H1 (cell line): Measurements from ENCODE around the gene GSTT4. TPM values are rescaled to one million over a fixed set of nuclear protein-coding genes. Genes with fewer than 3 reads are reported as not detected.
"Not testable (repeated sequence)": the region's sequence is repeated elsewhere in the genome, so short reads cannot be mapped to it uniquely, and the experiment has no call there.

Experiments used
- CTCF ChIA-PET: fragments of 300-600 bp; sonication (Branson Sonifier 250); formaldehyde crosslinking; loops from one replicate; lab custom pipeline; 2021; ENCODE audit not compliant: partially characterized antibody; lab: Charles Lee
- POLR2A ChIA-PET: fragments of 300-600 bp; sonication (Branson Sonifier 250); formaldehyde crosslinking; loops from one replicate; lab custom pipeline; 2021; ENCODE audit warnings: inconsistent platforms; ENCODE audit not compliant: partially characterized antibody; lab: Charles Lee
- DNase-seq, 2 experiments: peaks; one replicate each; pipeline versions ENCODE4 v3.0.0 to v3.0.0-alpha.2; 2010 to 2022; ENCODE audit warnings: low spot score in 2 of 2, low read depth in 1 of 2, mixed read lengths in 1 of 2
- FAIRE-seq: peaks from 2 replicates; lab custom pipeline; 2011; peaks lifted over from hg19 to GRCh38; lab: Jason Lieb, UNC
- H2AFZ ChIP-seq: 2 replicates; pipeline ENCODE4 v1.8.1; 2012; ENCODE audit warnings: low read length, inconsistent platforms
- H2AK5ac ChIP-seq: 2 replicates; pipeline ENCODE4 v1.6.1; 2013; ENCODE audit warnings: low read depth, low read length
- H2BK120ac ChIP-seq: replicated peaks from 2 replicates; pipeline ENCODE3; 2013; ENCODE audit warnings: low read depth, low read length, inconsistent platforms
- H2BK12ac ChIP-seq: 2 replicates; pipeline ENCODE4 v1.6.1; 2013; ENCODE audit warnings: low read depth, low read length
- H2BK15ac ChIP-seq: 2 replicates; pipeline ENCODE4 v1.6.1; 2013; ENCODE audit warnings: low read length
- H2BK20ac ChIP-seq: 2 replicates; pipeline ENCODE4 v1.6.1; 2013; ENCODE audit warnings: low read length
- H2BK5ac ChIP-seq: 2 replicates; pipeline ENCODE4 v1.6.1; 2013; ENCODE audit warnings: low read depth, low read length
- H3K14ac ChIP-seq: 2 replicates; pipeline ENCODE4 v1.6.1; 2013; ENCODE audit warnings: inconsistent platforms; ENCODE audit not compliant: insufficient read length
- H3K18ac ChIP-seq: 2 replicates; pipeline ENCODE4 v1.6.1; 2013; ENCODE audit warnings: low read length; ENCODE audit errors: extremely low read depth
- H3K23ac ChIP-seq: 2 replicates; pipeline ENCODE4 v1.6.1; 2013; ENCODE audit warnings: inconsistent platforms; ENCODE audit not compliant: insufficient read length
- H3K23me2 ChIP-seq: 2 replicates; pipeline ENCODE4 v1.6.1; 2013; ENCODE audit warnings: low read depth, low read length
- H3K27ac ChIP-seq: 2 replicates; pipeline ENCODE4 v1.6.1; 2011; ENCODE audit warnings: low read depth, low read length, inconsistent platforms
- H3K27me3 ChIP-seq, 4 experiments: replicated peaks in 1 of 4; 1 replicate in 1 of 4; 2 replicates in 3 of 4; pipeline versions ENCODE4 v1.6.1 to v1.8.1; 2011 to 2013; ENCODE audit warnings: low read length in 3 of 4, mild to moderate bottlenecking in 3 of 4, inconsistent platforms in 2 of 4, mixed read lengths in 2 of 4, moderate library complexity in 1 of 4; ENCODE audit not compliant: control insufficient read depth in 3 of 4, insufficient read depth in 3 of 4; ENCODE audit errors: extremely low read depth in 1 of 4
- H3K36me3 ChIP-seq, 4 experiments: 2 replicates each; pipeline versions ENCODE4 v1.6.1 to v1.8.1; 2011 to 2013; ENCODE audit warnings: mild to moderate bottlenecking in 4 of 4, low read length in 3 of 4, moderate library complexity in 2 of 4, control low read depth in 1 of 4, inconsistent platforms in 1 of 4; ENCODE audit not compliant: insufficient read depth in 4 of 4, control insufficient read depth in 2 of 4
- H3K4ac ChIP-seq: replicated peaks from 2 replicates; pipeline ENCODE3; 2013; ENCODE audit warnings: low read length, low read depth, mixed read lengths, inconsistent platforms; ENCODE audit not compliant: insufficient read length
- H3K4me1 ChIP-seq, 4 experiments: replicated peaks in 1 of 4; 1 replicate in 1 of 4; 2 replicates in 3 of 4; pipeline versions ENCODE4 v1.6.1 to v1.8.1; 2011 to 2013; ENCODE audit warnings: low read length in 3 of 4, inconsistent platforms in 2 of 4, mixed read lengths in 1 of 4; ENCODE audit not compliant: insufficient read depth in 4 of 4, control insufficient read depth in 3 of 4
- H3K4me2 ChIP-seq, 2 experiments: 2 replicates each; pipeline versions ENCODE4 v1.6.1 to v1.8.1; 2011 to 2013; ENCODE audit warnings: low read depth in 2 of 2, low read length in 2 of 2, control low read depth in 1 of 2, inconsistent platforms in 1 of 2, mild to moderate bottlenecking in 1 of 2; ENCODE audit not compliant: insufficient read depth in 1 of 2
- H3K4me3 ChIP-seq, 4 experiments: fragments of 200-600, 300-600 bp in 1 of 4; sonication (generic), shearing (Covaris generic), sonication (Bioruptor Twin) in 1 of 4; 2 replicates each; pipeline versions ENCODE4 v1.5.1 to v1.8.1; 2011 to 2016; ENCODE audit warnings: low read length in 4 of 4, low read depth in 3 of 4, control low read depth in 2 of 4, inconsistent platforms in 2 of 4, mild to moderate bottlenecking in 2 of 4, mixed read lengths in 1 of 4, moderate library complexity in 1 of 4; ENCODE audit not compliant: insufficient read depth in 2 of 4; ENCODE audit errors: extremely low read depth in 1 of 4
- H3K56ac ChIP-seq: replicated peaks from 2 replicates; pipeline ENCODE3; 2013; ENCODE audit warnings: low read depth, mild to moderate bottlenecking, mixed read lengths, low read length, inconsistent platforms; ENCODE audit not compliant: insufficient read length
- H3K79me1 ChIP-seq: 2 replicates; pipeline ENCODE4 v1.6.1; 2013; ENCODE audit warnings: low read depth, low read length, control low read depth
- H3K79me2 ChIP-seq, 2 experiments: 2 replicates each; pipeline versions ENCODE4 v1.6.1 to v1.8.1; 2012 to 2013; ENCODE audit warnings: low read length in 2 of 2, mild to moderate bottlenecking in 2 of 2, inconsistent platforms in 1 of 2; ENCODE audit not compliant: insufficient read depth in 2 of 2, control insufficient read depth in 1 of 2
- H3K9ac ChIP-seq, 4 experiments: replicated peaks in 1 of 4; 1 replicate in 1 of 4; 2 replicates in 3 of 4; pipeline versions ENCODE4 v1.6.1 to v1.8.1; 2011 to 2013; ENCODE audit warnings: low read depth in 3 of 4, low read length in 3 of 4, control low read depth in 2 of 4, mild to moderate bottlenecking in 2 of 4, moderate library complexity in 2 of 4, inconsistent platforms in 1 of 4; ENCODE audit errors: extremely low read depth in 1 of 4
- H3K9me3 ChIP-seq, 2 experiments: 2 replicates each; pipeline versions ENCODE4 v1.6.1 to v1.8.1; 2012 to 2013; ENCODE audit warnings: mild to moderate bottlenecking in 2 of 2, moderate library complexity in 2 of 2, control low read depth in 1 of 2, inconsistent platforms in 1 of 2, low read depth in 1 of 2, low read length in 1 of 2, mixed read lengths in 1 of 2; ENCODE audit not compliant: insufficient read depth in 2 of 2
- H4K20me1 ChIP-seq, 2 experiments: replicated peaks in 1 of 2; 2 replicates each; pipeline versions ENCODE3 to v1.8.1; 2011 to 2013; ENCODE audit warnings: inconsistent platforms in 2 of 2, low read length in 2 of 2, mild to moderate bottlenecking in 1 of 2; ENCODE audit not compliant: insufficient read depth in 2 of 2, control insufficient read depth in 1 of 2
- H4K5ac ChIP-seq: 2 replicates; pipeline ENCODE4 v1.6.1; 2013; ENCODE audit warnings: low read length, low read depth, mixed read lengths, inconsistent platforms; ENCODE audit not compliant: insufficient read length
- H4K8ac ChIP-seq: 2 replicates; pipeline ENCODE4 v1.8.0; 2013; ENCODE audit warnings: mild to moderate bottlenecking, moderate library complexity, low read length, inconsistent platforms; ENCODE audit not compliant: insufficient read depth; ENCODE audit errors: extremely low read depth
- H4K91ac ChIP-seq: replicated peaks from 2 replicates; pipeline ENCODE3; 2013; ENCODE audit warnings: low read length, mixed read lengths, inconsistent platforms; ENCODE audit not compliant: insufficient read length
- WGBS, 2 experiments: shearing (Covaris generic) in 1 of 2; methylation state at CpG; one replicate each; pipeline versions ENCODE4 v1.1.6 to v1.1.7; 2013 to 2015; ENCODE audit warnings: low lambda C conversion rate in 2 of 2, mixed read lengths in 2 of 2, inconsistent platforms in 1 of 2, low coverage in 1 of 2, missing lambda C conversion rate in 1 of 2; ENCODE audit not compliant: insufficient replicate concordance in 2 of 2, insufficient coverage in 1 of 2, insufficient read length in 1 of 2; ENCODE audit errors: extremely low coverage in 1 of 2, missing lambda C conversion rate in 1 of 2; 5-methylcytosine and 5-hydroxymethylcytosine counted together
- polyA plus RNA-seq, 7 experiments: library from polyadenylated mRNA; depleted of rRNA in 3 of 7; stranded (reverse) in 5 of 7; unstranded in 2 of 7; fragments of >200 nt in 5 of 7; fragments of 200-250 nt in 2 of 7; gene quantifications; 1 replicate in 5 of 7; 2 replicates in 1 of 7; 4 replicates in 1 of 7; pipeline versions ENCODE4 v1.2.1 to v1.2.3, GENCODE V29; 2011 to 2013; ENCODE audit warnings: missing spikeins in 2 of 7, mixed read lengths in 2 of 7
- total RNA-seq: library from RNA; stranded (reverse); fragmentation: NEBNext Ultra II Directional; extraction: Animal tissue kit (Norgen Biotek cat#: 25700); gene quantifications from 2 replicates; pipeline ENCODE4 v1.2.1, GENCODE V29; 2021

GSTT4 gene
- total and polyA plus RNA-seq, 2 of the 8 experiments (the other 6 are each of a cell fraction or from before 2014, with no cell fraction given) = 0.14 TPM; not detected in 1

DNA sequence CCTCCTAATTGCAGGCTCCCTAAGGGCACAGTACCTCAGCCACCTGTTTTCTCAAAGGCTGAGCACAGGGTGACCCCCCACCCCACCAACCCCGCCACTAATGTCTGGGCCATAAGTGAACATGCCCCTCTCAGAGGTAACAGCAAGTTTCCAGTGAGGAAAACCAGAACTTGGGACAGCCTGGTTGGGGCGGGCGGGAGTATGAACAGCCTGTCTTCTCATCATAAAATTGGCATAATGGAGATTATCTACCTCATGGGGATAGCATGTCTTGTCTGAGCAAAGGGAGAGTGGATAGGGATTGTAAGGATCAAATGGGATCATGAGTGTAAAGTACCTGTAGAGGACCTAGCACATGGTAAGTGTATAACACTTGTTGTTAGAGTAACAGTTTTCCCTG, 33.3 kb downstream of the GSTT4 start:
- H3K27ac ChIP-seq, DNase-seq: not testable (repeated sequence)
- FAIRE-seq = peak; percentile 50

More for the DNA sequence above, 33.3 kb downstream of the GSTT4 start:
- 97% methylated on average over 3 of the region's 3 CpGs; no CpG with 5 or more reads in 1 of the 2 experiments for WGBS, 2 experiments
- not testable (repeated sequence) for H4K5ac ChIP-seq, H2AK5ac ChIP-seq, H3K18ac ChIP-seq, H3K9me3 ChIP-seq, H4K91ac ChIP-seq, H2BK5ac ChIP-seq, H3K23me2 ChIP-seq, H3K79me1 ChIP-seq, H3K27me3 ChIP-seq, H2BK20ac ChIP-seq, H2AFZ ChIP-seq, H3K4me1 ChIP-seq, H2BK15ac ChIP-seq, H4K8ac ChIP-seq, H3K4ac ChIP-seq, H2BK120ac ChIP-seq, H3K56ac ChIP-seq, H2BK12ac ChIP-seq, H3K4me2 ChIP-seq, H3K14ac ChIP-seq, H3K9ac ChIP-seq, H3K23ac ChIP-seq, H3K4me3 ChIP-seq
- H3K36me3 ChIP-seq = peaks cover 5 to 26% (median 17%) of the 10 kb centered on the region in 4 experiments; a peak in 7 of 8 replicates
- CTCF ChIA-PET = interaction anchor here (1.2 to 1.5 kb wide), 2 partner anchors 42 to 43 kb away, joined by 3 read pairs; no protein-coding TSS in a partner anchor
- peaks cover 0 to 11% of the 10 kb centered on the region in 2 experiments; a peak in 1 of 4 replicates for H3K79me2 ChIP-seq
- POLR2A ChIA-PET = interaction anchor here (0.9 to 1.8 kb wide), 5 partner anchors 40 to 114 kb away, joined by 3 to 11 read pairs (median 5); partner anchors contain the start of gene SLC2A11
- H4K20me1 ChIP-seq = peaks cover 9 to 18% of the 10 kb centered on the region in 2 experiments
